C4-2B (cell line): ENCODE data around the gene ZBTB21.

Source experiments
- H3K27ac ChIP-seq: fragments of 450-650 bp; 2 replicates; pipeline ENCODE4 v1.5.1; 2017
- CTCF ChIP-seq: fragments of 450-650 bp; conservative IDR thresholded peaks from 2 replicates; pipeline ENCODE4 v1.5.1; 2017; ENCODE audit warnings: mild to moderate bottlenecking
- ZFX ChIP-seq: fragments of 450-650 bp; IDR thresholded peaks from 2 replicates; pipeline ENCODE4 v1.6.1; 2017

Gene ZBTB21

GRCh38 chr21:42017022-42017421, 6.9 kb upstream of the ZBTB21 start:
- no peak overlapping the region for H3K27ac ChIP-seq
- TF ChIP-seq CTCF = no peak
- TF ChIP-seq ZFX = no peak

- TF ChIP-seq CTCF = no peak
- TF ChIP-seq ZFX = no peak
- H3K27ac ChIP-seq = no peak overlapping the region
Measured at GRCh38 chr21:42016364-42016985, 6.3 kb upstream of the ZBTB21 start.

- TF ChIP-seq ZFX (no peak), CTCF (no peak)
- no peak overlapping the region for H3K27ac ChIP-seq
Measured at GRCh38 chr21:42013931-42014330, 3.8 kb upstream of the ZBTB21 start.

GRCh38 chr21:42013376-42013775, 3.2 kb upstream of the ZBTB21 start:
- no peak overlapping the region for H3K27ac ChIP-seq
- TF ChIP-seq ZFX (no peak), CTCF (no peak)

GRCh38 chr21:42012763-42013329, 2.7 kb upstream of the ZBTB21 start:
- TF ChIP-seq ZFX = no peak
- no peak for TF ChIP-seq CTCF
- H3K27ac ChIP-seq = no peak overlapping the region

- TF ChIP-seq ZFX (no peak), CTCF (no peak)
- no peak overlapping the region for H3K27ac ChIP-seq
Measured at GRCh38 chr21:42012344-42012743, 2.2 kb upstream of the ZBTB21 start.

- peak overlapping the region; percentile 92 for H3K27ac ChIP-seq
- TF ChIP-seq ZFX (peak; percentile 60), CTCF (no peak; the same call in 1 of the 2 replicates)
Measured at GRCh38 chr21:42010507-42011495, 641 bp upstream of the ZBTB21 start.
